Activated CD4-positive, alpha-beta T cell treated with anti-CD3 and anti-CD28 coated beads for 48 hours (primary cell): Measurements from ENCODE around the gene NEURL1B.
A peak's percentile ranks its signal among the peaks of the same experiment; 100 is the strongest.
"Not testable (repeated sequence)": the region's sequence is repeated elsewhere in the genome, so short reads cannot be mapped to it uniquely, and the experiment has no call there.

Experiments used
- DNase-seq: peaks from one replicate; pipeline ENCODE4 v3.0.0-alpha.2; 2020

NEURL1B gene

GRCh38 chr5:172700365-172701290 is 59.6 kb downstream of the NEURL1B start:
- no peak for DNase-seq

GRCh38 chr5:172701291-172701656 is 60.2 kb downstream of the NEURL1B start:
- DNase-seq, result no peak

GRCh38 chr5:172703952-172704351 is 62.9 kb downstream of the NEURL1B start:
- DNase-seq, result no peak

- no peak for DNase-seq
These were observed 64.6 kb downstream of the NEURL1B start for GRCh38 chr5:172705576-172706084.

GRCh38 chr5:172706796-172707195 is 65.7 kb downstream of the NEURL1B start:
- DNase-seq, result no peak

GRCh38 chr5:172707285-172708182 is 66.5 kb downstream of the NEURL1B start:
- peak; percentile 21 for DNase-seq

- no peak for DNase-seq
These were observed 67.1 kb downstream of the NEURL1B start for GRCh38 chr5:172708183-172708505.

GRCh38 chr5:172710676-172711075 is 69.6 kb downstream of the NEURL1B start:
- no peak for DNase-seq

GRCh38 chr5:172711321-172711861 is 70.3 kb downstream of the NEURL1B start:
- not testable (repeated sequence) for DNase-seq

- no peak for DNase-seq
These were observed 71.5 kb downstream of the NEURL1B start for GRCh38 chr5:172712610-172713009.

GRCh38 chr5:172713113-172713808 is 72.2 kb downstream of the NEURL1B start:
- DNase-seq, result peak; percentile 77

- DNase-seq, result no peak
These were observed 72.9 kb downstream of the NEURL1B start for GRCh38 chr5:172713809-172714490.

- peak; percentile 82 for DNase-seq
These were observed 73.7 kb downstream of the NEURL1B start for GRCh38 chr5:172714491-172715420.

GRCh38 chr5:172715421-172715780 is 74.3 kb downstream of the NEURL1B start:
- no peak for DNase-seq

GRCh38 chr5:172715931-172716682 is 75.0 kb downstream of the NEURL1B start:
- DNase-seq, result no peak

GRCh38 chr5:172716796-172717313 is 75.8 kb downstream of the NEURL1B start:
- DNase-seq, result peak; percentile 88

GRCh38 chr5:172717481-172718195 is 76.6 kb downstream of the NEURL1B start:
- DNase-seq, result no peak

- DNase-seq, result no peak
These were observed 77.6 kb downstream of the NEURL1B start for GRCh38 chr5:172718527-172719114.

GRCh38 chr5:172719211-172719610 is 78.1 kb downstream of the NEURL1B start:
- no peak for DNase-seq
